A673 (cell line): ENCODE measurements around the gene DLX4.

Source experiments
- CTCF ChIP-seq: fragments of 300-800, 200-600 bp; sonication (generic); conservative IDR thresholded peaks from 2 replicates; pipeline ENCODE4 v1.5.1; 2017; ENCODE audit warnings: low read depth, mild to moderate bottlenecking, antibody characterized with exemption, low read length, moderate library complexity, mixed read lengths
- EZH2 ChIP-seq: fragments of 200-600 bp; sonication (generic); IDR thresholded peaks from 2 replicates; pipeline ENCODE4 v1.6.1; 2017; ENCODE audit warnings: borderline replicate concordance, low read depth, mild to moderate bottlenecking, mixed read lengths, antibody characterized with exemption, low read length; ENCODE audit not compliant: poor library complexity, severe bottlenecking

- TF ChIP-seq CTCF, result no peak
- no peak for TF ChIP-seq EZH2
These were observed 10.9 kb downstream of the DLX4 start for GRCh38 chr17:49979748-49980479.
